HL-60 (cell line): ENCODE data around the gene RBM26.
A peak's percentile ranks its signal among the peaks of the same experiment; 100 is the strongest.

Experiments
- DNase-seq, 2 experiments: peaks; one replicate each; pipeline ENCODE4 v3.0.0-alpha.2; 2010 to 2020; ENCODE audit warnings: low read depth in 1 of 2, low spot score in 1 of 2
- H3K27ac ChIP-seq: fragments of 250-450 bp; sonication (Bioruptor Pico); replicated peaks from 2 replicates; pipeline ENCODE4 v1.5.1; 2020; ENCODE audit warnings: mild to moderate bottlenecking, moderate library complexity
- H3K27me3 ChIP-seq: fragments of 250-450 bp; sonication (Bioruptor Pico); 2 replicates; pipeline ENCODE4 v1.5.1; 2021; ENCODE audit warnings: mild to moderate bottlenecking, moderate library complexity; ENCODE audit not compliant: insufficient read depth, poor library complexity, severe bottlenecking
- H3K4me3 ChIP-seq: replicated peaks from 2 replicates; pipeline ENCODE4 v1.5.1; 2011; ENCODE audit warnings: mild to moderate bottlenecking, control low read depth, low read length; ENCODE audit not compliant: insufficient read depth
- CTCF ChIP-seq: IDR thresholded peaks from one replicate; pipeline ENCODE4 v1.5.1; 2011; ENCODE audit warnings: low read length, control low read depth, inconsistent platforms; ENCODE audit not compliant: insufficient read depth
- GABPA ChIP-seq: IDR thresholded peaks from 2 replicates; pipeline ENCODE4 v1.6.1; 2012; ENCODE audit warnings: low read depth
- POLR2AphosphoS5 ChIP-seq: IDR thresholded peaks from 2 replicates; pipeline ENCODE4 v1.6.1; 2012; ENCODE audit warnings: low read depth
- REST ChIP-seq: IDR thresholded peaks from 2 replicates; pipeline ENCODE4 v1.6.1; 2012; ENCODE audit warnings: low read depth; ENCODE audit not compliant: insufficient replicate concordance
- SPI1 ChIP-seq: IDR thresholded peaks from 2 replicates; pipeline ENCODE4 v1.6.1; 2012; ENCODE audit warnings: low read depth, mild to moderate bottlenecking, borderline replicate concordance

RBM26 gene

GRCh38 chr13:79373916-79374315, 32.1 kb downstream of the RBM26 start:
- no peak overlapping the region for H3K4me3 ChIP-seq
- H3K27ac ChIP-seq = no peak overlapping the region
- no peak for TF ChIP-seq CTCF
- no peak for TF ChIP-seq REST
- TF ChIP-seq SPI1 = no peak
- no peak for TF ChIP-seq GABPA
- no peak for TF ChIP-seq POLR2AphosphoS5
- H3K27me3 ChIP-seq = no peaks in the 10 kb centered on the region
- no peak for DNase-seq

- H3K27ac ChIP-seq = no peak overlapping the region
- TF ChIP-seq SPI1 (no peak), REST (no peak), POLR2AphosphoS5 (no peak), GABPA (no peak), CTCF (no peak)
- H3K4me3 ChIP-seq = no peak overlapping the region
- DNase-seq = no peak
- H3K27me3 ChIP-seq = no peaks in the 10 kb centered on the region
These were observed 36.8 kb downstream of the RBM26 start for GRCh38 chr13:79369226-79369625.

GRCh38 chr13:79365981-79366380, 40.1 kb downstream of the RBM26 start:
- TF ChIP-seq POLR2AphosphoS5 (no peak), GABPA (no peak), REST (no peak), CTCF (no peak), SPI1 (peak; percentile 53; the same call in 1 of the 2 replicates)
- H3K27ac ChIP-seq = no peak overlapping the region
- no peak for DNase-seq
- H3K27me3 ChIP-seq = no peaks in the 10 kb centered on the region
- no peak overlapping the region for H3K4me3 ChIP-seq
